ENCODE data around the gene RPS5. TPM values are rescaled to one million over a fixed set of nuclear protein-coding genes. Genes with fewer than 3 reads are reported as not detected.
"Not testable (repeated sequence)": the region's sequence is repeated elsewhere in the genome, so short reads cannot be mapped to it uniquely, and the experiment has no call there.

Gene RPS5
- total RNA-seq, 2 experiments from 2014 or later, result 1,415 to 1,438 TPM

GRCh38 chr19:58439576-58440554 lies 52.8 kb downstream of the RPS5 start, which contains the start of gene ZNF132:
ZNF132 (minus strand) TSS chr19:58440153; CDS start chr19:58439821, 332 bp downstream.
- intact Hi-C loops (cut with micrococcal nuclease), result loop anchor here (1.0 to 5.0 kb wide), 9 partner anchors 11 to 135 kb away; partner anchors contain the start of genes ERVK3-1, MZF1, ZNF324 and ZNF324B
- Mint-ChIP-seq H3K27me3 (no peaks in the 10 kb centered on the region), H3K9me3 (peaks cover 46% of the 10 kb centered on the region), H3K36me3 (peaks cover 51% of the 10 kb centered on the region), H3K4me1 (ENCODE audit: low read depth) (peaks cover 25% of the 10 kb centered on the region), H3K27ac (peak within 1 kb of the TSS; percentile 71), H3K4me3 (peak within 1 kb of the TSS; percentile 84)
- ChIA-PET POLR2A (no interaction called here), CTCF (interaction anchor here (0.7 kb wide), 1 partner anchor 135 kb away, joined by 3 read pairs; no protein-coding TSS in a partner anchor)
- peak; percentile 97 for DNase-seq

- peaks cover 44% of the 10 kb centered on the region for H3K36me3 Mint-ChIP-seq
- intact Hi-C loops (cut with micrococcal nuclease), result loop anchor here (1.0 to 5.0 kb wide), 9 partner anchors 11 to 135 kb away; partner anchors contain the start of genes ERVK3-1, MZF1, ZNF324 and ZNF324B
- no peak for DNase-seq
- no peaks in the 10 kb centered on the region for H3K27me3 Mint-ChIP-seq
- H3K9me3 Mint-ChIP-seq, result peaks cover 39% of the 10 kb centered on the region
- peaks cover 25% of the 10 kb centered on the region for H3K4me1 Mint-ChIP-seq (ENCODE audit: low read depth)
- peak overlapping the region; percentile 84 for H3K4me3 Mint-ChIP-seq
- peak overlapping the region; percentile 71 for H3K27ac Mint-ChIP-seq
- CTCF ChIA-PET, result interaction anchor here (0.7 kb wide), 1 partner anchor 136 kb away, joined by 3 read pairs; no protein-coding TSS in a partner anchor
- POLR2A ChIA-PET, result no interaction called here
Observed at GRCh38 chr19:58440556-58440955, 53.5 kb downstream of the RPS5 start.

GRCh38 chr19:58442986-58443385 lies 55.9 kb downstream of the RPS5 start:
- intact Hi-C loops (cut with micrococcal nuclease), result loop anchor here (5.0 kb wide), 1 partner anchor 36 kb away; the partner anchor contains the start of gene ZNF584
- CTCF ChIA-PET, result not testable (repeated sequence)

More at GRCh38 chr19:58442986-58443385, 55.9 kb downstream of the RPS5 start:
- H3K27ac Mint-ChIP-seq, H3K27me3 Mint-ChIP-seq, DNase-seq, H3K4me3 Mint-ChIP-seq: not testable (repeated sequence)
- peaks cover 21% of the 10 kb centered on the region for H3K4me1 Mint-ChIP-seq (ENCODE audit: low read depth)
- POLR2A ChIA-PET, result interaction anchor here (1.0 kb wide), 1 partner anchor 8 kb away, joined by 4 read pairs; the partner anchor contains the start of gene ZNF324B
- H3K36me3 Mint-ChIP-seq, result peaks cover 23% of the 10 kb centered on the region
- peaks cover 22% of the 10 kb centered on the region for H3K9me3 Mint-ChIP-seq

Small RNA genes within 50 kb of the gene (microRNA-seq; reads per million reads assigned to microRNA genes)
- gene MIR4754 (ENCODE audit: borderline microRNAs expressed, borderline number of aligned reads, borderline replicate concordance), result not detected

Other genes starting within 250 kb of the RPS5 start
- gene ZNF329, start 236.5 kb upstream of the RPS5 start, total RNA-seq, result 1 to 10 TPM; 4.2 to 4.4 TPM
- 10 to 100 TPM; 19.1 to 19.6 TPM for gene ZNF274, start 204.2 kb upstream of the RPS5 start, total RNA-seq
- gene ZNF544, start 158.4 kb upstream of the RPS5 start, total RNA-seq, result 10 to 100 TPM; 39.6 to 45.4 TPM
- 1 to 10 TPM; 3.7 to 3.9 TPM for gene ZNF8, start 108.3 kb upstream of the RPS5 start, total RNA-seq
- 10 to 100 TPM; 37.1 to 42.3 TPM for gene ERVK3-1, start 81.9 kb upstream of the RPS5 start, total RNA-seq
- 1 to 10 TPM; 3.1 to 3.3 TPM for gene ZSCAN22, start 60.3 kb upstream of the RPS5 start, total RNA-seq
- gene A1BG, start 33.8 kb upstream of the RPS5 start, total RNA-seq, result 10 to 100 TPM in 1 of 2 experiments, 1 to 10 TPM in 1; 9.9 to 12.9 TPM
- under 1 TPM; 0.31 to 0.93 TPM for gene ZNF497, start 24.5 kb upstream of the RPS5 start, total RNA-seq
- gene ZNF837, start 6.2 kb upstream of the RPS5 start, total RNA-seq, result 1 to 10 TPM; 2.1 to 2.4 TPM
- gene RNF225, start 8.4 kb downstream of the RPS5 start, total RNA-seq, result under 1 TPM; 0.21 to 0.31 TPM
- gene ZNF584, start 21.4 kb downstream of the RPS5 start, total RNA-seq, result 10 to 100 TPM in 1 of 2 experiments, 1 to 10 TPM in 1; 8.3 to 10.7 TPM
- 1 to 10 TPM; 3.1 to 3.6 TPM for gene ZNF132, start 52.9 kb downstream of the RPS5 start, total RNA-seq
- gene ZNF324B, start 64.4 kb downstream of the RPS5 start, total RNA-seq, result 1 to 10 TPM; 7.7 to 7.8 TPM
- 1 to 10 TPM; 7.0 to 8.3 TPM for gene ZNF324, start 79.8 kb downstream of the RPS5 start, total RNA-seq
- gene ZNF446, start 89.1 kb downstream of the RPS5 start, total RNA-seq, result 1 to 10 TPM; 6.4 to 7.5 TPM
- 10 to 100 TPM; 16.7 to 17.0 TPM for gene SLC27A5, start 124.7 kb downstream of the RPS5 start, total RNA-seq
- 1 to 10 TPM; 9.9 to 10.0 TPM for gene ZBTB45, start 132.5 kb downstream of the RPS5 start, total RNA-seq
- 100 to 1,000 TPM; 404 to 408 TPM for gene TRIM28, start 156.8 kb downstream of the RPS5 start, total RNA-seq
- gene CHMP2A, start 167.8 kb downstream of the RPS5 start, total RNA-seq, result 100 to 1,000 TPM; 120 to 122 TPM
- gene UBE2M, start 171.3 kb downstream of the RPS5 start, total RNA-seq, result 100 to 1,000 TPM; 107 to 111 TPM
- 10 to 100 TPM; 13.3 to 14.4 TPM for gene MZF1, start 186.1 kb downstream of the RPS5 start, total RNA-seq